HCEC 1CT (cell line): ENCODE measurements around the gene B4GALNT1.
"Not testable (repeated sequence)": the region's sequence is repeated elsewhere in the genome, so short reads cannot be mapped to it uniquely, and the experiment has no call there.

ENCODE experiments used
- DNase-seq: peaks from one replicate; pipeline ENCODE4 v3.0.0-alpha.2; 2017

The B4GALNT1 gene

GRCh38 chr12:57636731-57637130, 3.7 kb upstream of the B4GALNT1 start:
- not testable (repeated sequence) for DNase-seq

GRCh38 chr12:57632073-57632957, 686 bp downstream of the B4GALNT1 start:
- no peak for DNase-seq

GRCh38 chr12:57631566-57632072, 1.4 kb downstream of the B4GALNT1 start:
- no peak for DNase-seq

GRCh38 chr12:57630891-57631433, 2.0 kb downstream of the B4GALNT1 start:
- no peak for DNase-seq

GRCh38 chr12:57629897-57630471, 3.0 kb downstream of the B4GALNT1 start:
- no peak for DNase-seq

- no peak for DNase-seq
These were observed 4.5 kb downstream of the B4GALNT1 start for GRCh38 chr12:57628280-57629191.

GRCh38 chr12:57627501-57628279, 5.3 kb downstream of the B4GALNT1 start:
- no peak for DNase-seq

GRCh38 chr12:57626921-57627445, 6.0 kb downstream of the B4GALNT1 start:
- DNase-seq = no peak

- DNase-seq = no peak
These were observed 6.7 kb downstream of the B4GALNT1 start for GRCh38 chr12:57626111-57626920.

- no peak for DNase-seq
These were observed 7.6 kb downstream of the B4GALNT1 start for GRCh38 chr12:57625261-57626032.

GRCh38 chr12:57624441-57625220, 8.4 kb downstream of the B4GALNT1 start:
- DNase-seq = no peak

GRCh38 chr12:57623811-57624390, 9.1 kb downstream of the B4GALNT1 start:
- no peak for DNase-seq

GRCh38 chr12:57623385-57623784, 9.6 kb downstream of the B4GALNT1 start:
- DNase-seq = no peak

- DNase-seq = no peak
These were observed 10.4 kb downstream of the B4GALNT1 start for GRCh38 chr12:57622293-57623245.

GRCh38 chr12:57621497-57622292, 11.3 kb downstream of the B4GALNT1 start:
- DNase-seq = peak; percentile 19

- DNase-seq = no peak
These were observed 12.0 kb downstream of the B4GALNT1 start for GRCh38 chr12:57620936-57621496.
